OCI-LY3 (cell line): ENCODE results near the gene R3HDM4.

Source experiments
- CTCF ChIP-seq: fragments of 200-600, 300-600 bp; sonication (generic); IDR thresholded peaks from 2 replicates; pipeline ENCODE4 v1.5.1; 2014; ENCODE audit warnings: antibody characterized with exemption, low read length, low read depth
- EZH2phosphoT487 ChIP-seq: fragments of 200-600 bp; shearing (Covaris generic); IDR thresholded peaks from 2 replicates; pipeline ENCODE4 v1.6.1; 2018; ENCODE audit warnings: antibody characterized with exemption, mixed run types, low read depth

- TF ChIP-seq CTCF: no peak
- no peak for TF ChIP-seq EZH2phosphoT487
Measured at GRCh38 chr19:920051-920864, 7.2 kb upstream of the R3HDM4 start.
